ENCODE data around the gene EML1.
"Not testable (repeated sequence)": the region's sequence is repeated elsewhere in the genome, so short reads cannot be mapped to it uniquely, and the experiment has no call there.

Gene EML1

GRCh38 chr14:99949011-99949732 lies 156.0 kb downstream of the EML1 start:
- H3K27me3 ChIP-seq (ENCODE audit: insufficient read depth, low read length): peaks cover 18% of the 10 kb centered on the region; the same call in 1 of the 2 replicates
- H2AFZ ChIP-seq (ENCODE audit: low read length, unreplicated experiment); H3K4me1 ChIP-seq (ENCODE audit: control insufficient read depth, insufficient read depth, low read length, unreplicated experiment); H3K4me3 ChIP-seq (ENCODE audit: low read depth, low read length); H3K27ac ChIP-seq (ENCODE audit: low read depth, low read length); H3K36me3 ChIP-seq (ENCODE audit: insufficient read depth, low read length); H3K79me2 ChIP-seq (ENCODE audit: control insufficient read depth, insufficient read depth, low read length, unreplicated experiment): not testable (repeated sequence)

- no peak overlapping the region for H3K4me3 ChIP-seq (ENCODE audit: low read depth, low read length)
- H3K4me1 ChIP-seq (ENCODE audit: control insufficient read depth, insufficient read depth, low read length, unreplicated experiment): no peaks in the 10 kb centered on the region
- no peaks in the 10 kb centered on the region for H3K79me2 ChIP-seq (ENCODE audit: control insufficient read depth, insufficient read depth, low read length, unreplicated experiment)
- H3K36me3 ChIP-seq (ENCODE audit: insufficient read depth, low read length): no peaks in the 10 kb centered on the region
- H3K27ac ChIP-seq (ENCODE audit: low read depth, low read length): no peak overlapping the region
- no peak overlapping the region for H2AFZ ChIP-seq (ENCODE audit: low read length, unreplicated experiment)
- H3K27me3 ChIP-seq (ENCODE audit: insufficient read depth, low read length): peaks cover 25% of the 10 kb centered on the region; the same call in 1 of the 2 replicates
Measured at GRCh38 chr14:99950181-99950580, 157.0 kb downstream of the EML1 start.

GRCh38 chr14:99951085-99951484 lies 157.9 kb downstream of the EML1 start:
- H3K27ac ChIP-seq (ENCODE audit: low read depth, low read length): no peak overlapping the region
- H3K4me1 ChIP-seq (ENCODE audit: control insufficient read depth, insufficient read depth, low read length, unreplicated experiment): no peaks in the 10 kb centered on the region
- no peaks in the 10 kb centered on the region for H3K79me2 ChIP-seq (ENCODE audit: control insufficient read depth, insufficient read depth, low read length, unreplicated experiment)
- peaks cover 25% of the 10 kb centered on the region; the same call in 1 of the 2 replicates for H3K27me3 ChIP-seq (ENCODE audit: insufficient read depth, low read length)
- no peak overlapping the region for H2AFZ ChIP-seq (ENCODE audit: low read length, unreplicated experiment)
- no peak overlapping the region for H3K4me3 ChIP-seq (ENCODE audit: low read depth, low read length)
- no peaks in the 10 kb centered on the region for H3K36me3 ChIP-seq (ENCODE audit: insufficient read depth, low read length)

GRCh38 chr14:99952039-99952438 lies 158.8 kb downstream of the EML1 start:
- Histone ChIP-seq H3K36me3 (ENCODE audit: insufficient read depth, low read length) (no peaks in the 10 kb centered on the region), H2AFZ (ENCODE audit: low read length, unreplicated experiment) (no peak overlapping the region), H3K27me3 (ENCODE audit: insufficient read depth, low read length) (peaks cover 25% of the 10 kb centered on the region; the same call in 1 of the 2 replicates), H3K4me1 (ENCODE audit: control insufficient read depth, insufficient read depth, low read length, unreplicated experiment) (no peaks in the 10 kb centered on the region), H3K79me2 (ENCODE audit: control insufficient read depth, insufficient read depth, low read length, unreplicated experiment) (no peaks in the 10 kb centered on the region), H3K27ac (ENCODE audit: low read depth, low read length) (no peak overlapping the region), H3K4me3 (ENCODE audit: low read depth, low read length) (no peak overlapping the region)

GRCh38 chr14:99952453-99952852 lies 159.2 kb downstream of the EML1 start:
- H3K4me3 ChIP-seq (ENCODE audit: low read depth, low read length): no peak overlapping the region
- H3K27ac ChIP-seq (ENCODE audit: low read depth, low read length): no peak overlapping the region
- H3K36me3 ChIP-seq (ENCODE audit: insufficient read depth, low read length): no peaks in the 10 kb centered on the region
- H3K4me1 ChIP-seq (ENCODE audit: control insufficient read depth, insufficient read depth, low read length, unreplicated experiment): no peaks in the 10 kb centered on the region
- peaks cover 25% of the 10 kb centered on the region; the same call in 1 of the 2 replicates for H3K27me3 ChIP-seq (ENCODE audit: insufficient read depth, low read length)
- no peaks in the 10 kb centered on the region for H3K79me2 ChIP-seq (ENCODE audit: control insufficient read depth, insufficient read depth, low read length, unreplicated experiment)
- H2AFZ ChIP-seq (ENCODE audit: low read length, unreplicated experiment): no peak overlapping the region

- Histone ChIP-seq H2AFZ (ENCODE audit: low read length, unreplicated experiment) (no peak overlapping the region), H3K4me1 (ENCODE audit: control insufficient read depth, insufficient read depth, low read length, unreplicated experiment) (no peaks in the 10 kb centered on the region), H3K79me2 (ENCODE audit: control insufficient read depth, insufficient read depth, low read length, unreplicated experiment) (no peaks in the 10 kb centered on the region), H3K27ac (ENCODE audit: low read depth, low read length) (no peak overlapping the region), H3K4me3 (ENCODE audit: low read depth, low read length) (no peak overlapping the region), H3K36me3 (ENCODE audit: insufficient read depth, low read length) (no peaks in the 10 kb centered on the region), H3K27me3 (ENCODE audit: insufficient read depth, low read length) (peaks cover 42% of the 10 kb centered on the region)
Measured at GRCh38 chr14:99955826-99956455, 162.7 kb downstream of the EML1 start.

GRCh38 chr14:99958380-99958779 lies 165.2 kb downstream of the EML1 start:
- Histone ChIP-seq H3K4me1 (ENCODE audit: control insufficient read depth, insufficient read depth, low read length, unreplicated experiment) (no peaks in the 10 kb centered on the region), H3K79me2 (ENCODE audit: control insufficient read depth, insufficient read depth, low read length, unreplicated experiment) (no peaks in the 10 kb centered on the region), H3K27ac (ENCODE audit: low read depth, low read length) (no peak overlapping the region), H2AFZ (ENCODE audit: low read length, unreplicated experiment) (no peak overlapping the region), H3K4me3 (ENCODE audit: low read depth, low read length) (no peak overlapping the region), H3K27me3 (ENCODE audit: insufficient read depth, low read length) (peaks cover 42% of the 10 kb centered on the region), H3K36me3 (ENCODE audit: insufficient read depth, low read length) (no peaks in the 10 kb centered on the region)

GRCh38 chr14:99961826-99962518 lies 168.8 kb downstream of the EML1 start:
- H3K36me3 ChIP-seq (ENCODE audit: insufficient read depth, low read length): no peaks in the 10 kb centered on the region
- H2AFZ ChIP-seq (ENCODE audit: low read length, unreplicated experiment): no peak overlapping the region
- no peaks in the 10 kb centered on the region for H3K79me2 ChIP-seq (ENCODE audit: control insufficient read depth, insufficient read depth, low read length, unreplicated experiment)
- H3K4me3 ChIP-seq (ENCODE audit: low read depth, low read length): no peak overlapping the region
- H3K27ac ChIP-seq (ENCODE audit: low read depth, low read length): no peak overlapping the region
- peaks cover 32% of the 10 kb centered on the region for H3K27me3 ChIP-seq (ENCODE audit: insufficient read depth, low read length)
- no peaks in the 10 kb centered on the region for H3K4me1 ChIP-seq (ENCODE audit: control insufficient read depth, insufficient read depth, low read length, unreplicated experiment)

GRCh38 chr14:99964979-99965378 lies 171.8 kb downstream of the EML1 start:
- peaks cover 12% of the 10 kb centered on the region for H3K4me1 ChIP-seq (ENCODE audit: control insufficient read depth, insufficient read depth, low read length, unreplicated experiment)
- no peak overlapping the region for H2AFZ ChIP-seq (ENCODE audit: low read length, unreplicated experiment)
- peaks cover 20% of the 10 kb centered on the region for H3K27me3 ChIP-seq (ENCODE audit: insufficient read depth, low read length)
- no peak overlapping the region for H3K4me3 ChIP-seq (ENCODE audit: low read depth, low read length)
- H3K36me3 ChIP-seq (ENCODE audit: insufficient read depth, low read length): no peaks in the 10 kb centered on the region
- H3K27ac ChIP-seq (ENCODE audit: low read depth, low read length): no peak overlapping the region
- H3K79me2 ChIP-seq (ENCODE audit: control insufficient read depth, insufficient read depth, low read length, unreplicated experiment): no peaks in the 10 kb centered on the region

- no peak overlapping the region for H2AFZ ChIP-seq (ENCODE audit: low read length, unreplicated experiment)
- H3K27me3 ChIP-seq (ENCODE audit: insufficient read depth, low read length): peaks cover 12% of the 10 kb centered on the region; the same call in 1 of the 2 replicates
- no peak overlapping the region for H3K27ac ChIP-seq (ENCODE audit: low read depth, low read length)
- H3K79me2 ChIP-seq (ENCODE audit: control insufficient read depth, insufficient read depth, low read length, unreplicated experiment): no peaks in the 10 kb centered on the region
- no peak overlapping the region for H3K4me3 ChIP-seq (ENCODE audit: low read depth, low read length)
- H3K4me1 ChIP-seq (ENCODE audit: control insufficient read depth, insufficient read depth, low read length, unreplicated experiment): peaks cover 12% of the 10 kb centered on the region
- H3K36me3 ChIP-seq (ENCODE audit: insufficient read depth, low read length): no peaks in the 10 kb centered on the region
Measured at GRCh38 chr14:99966037-99966835, 173.0 kb downstream of the EML1 start.

All from ACC112 (cell line).